ENCODE measurements around the gene SMYD1. TPM values are rescaled to one million over a fixed set of nuclear protein-coding genes. Genes with fewer than 3 reads are reported as not detected.

Gene SMYD1
- polyA plus RNA-seq, 1 donor from 2014 or later, result not detected

- no peaks in the 10 kb centered on the region for H3F3A ChIP-seq (ENCODE audit: insufficient read depth, low read length, poor library complexity, severe bottlenecking)
- no peak overlapping the region for H3K4me3 ChIP-seq (ENCODE audit: low read length)
- no peaks in the 10 kb centered on the region for H3K9me3 ChIP-seq (ENCODE audit: low read length)
- no peaks in the 10 kb centered on the region for H4K20me1 ChIP-seq (ENCODE audit: insufficient read depth)
- H3K9ac ChIP-seq (ENCODE audit: low read length), result no peak overlapping the region
- H2AFZ ChIP-seq (ENCODE audit: low read depth, low read length), result no peak overlapping the region
- H3K27ac ChIP-seq (ENCODE audit: low read length), result no peak overlapping the region
- no peaks in the 10 kb centered on the region for H3K9me2 ChIP-seq (ENCODE audit: insufficient read depth, low read length)
- H3K79me2 ChIP-seq (replicated peaks; ENCODE audit: insufficient read depth, low read length), result no peaks in the 10 kb centered on the region
- TF ChIP-seq SMC3 (conservative IDR thresholded peaks at IDR 0.05; ENCODE audit: poor library complexity), result no peak
- TF ChIP-seq RAD21 (conservative IDR thresholded peaks at IDR 0.05), result no peak
- TF ChIP-seq TAF1 (IDR thresholded peaks at IDR 0.05; ENCODE audit: low read depth), result no peak
- TF ChIP-seq EZH2 (IDR thresholded peaks at IDR 0.05; ENCODE audit: borderline replicate concordance, insufficient read depth, low read length, poor library complexity, severe bottlenecking), result no peak
- no peak for TF ChIP-seq EP300 (conservative IDR thresholded peaks at IDR 0.05; ENCODE audit: poor library complexity, severe bottlenecking)
- H3K36me3 ChIP-seq (ENCODE audit: insufficient read depth, low read length), result no peaks in the 10 kb centered on the region
- H3K27me3 ChIP-seq (ENCODE audit: insufficient read depth, low read depth, low read length), result no peaks in the 10 kb centered on the region
- no peak overlapping the region for H3K4me2 ChIP-seq (ENCODE audit: low read length)
These were observed 24.3 kb downstream of the SMYD1 start for GRCh38 chr2:88091943-88092342.

- TF ChIP-seq REST (IDR thresholded peaks at IDR 0.05; ENCODE audit: borderline replicate concordance), result no peak
- TF ChIP-seq MXI1 (conservative IDR thresholded peaks at IDR 0.05; ENCODE audit: poor library complexity, severe bottlenecking), result no peak
- no peak for TF ChIP-seq RAD21 (conservative IDR thresholded peaks at IDR 0.05)
- TF ChIP-seq EP300 (conservative IDR thresholded peaks at IDR 0.05; ENCODE audit: poor library complexity, severe bottlenecking), result no peak
- TF ChIP-seq TAF1 (IDR thresholded peaks at IDR 0.05; ENCODE audit: low read depth), result no peak
- no peak for TF ChIP-seq EZH2 (IDR thresholded peaks at IDR 0.05; ENCODE audit: borderline replicate concordance, insufficient read depth, low read length, poor library complexity, severe bottlenecking)
- TF ChIP-seq POLR2AphosphoS5 (IDR thresholded peaks at IDR 0.05), result no peak
- TF ChIP-seq CTCF (IDR thresholded peaks at IDR 0.05; ENCODE audit: poor library complexity, severe bottlenecking), result no peak
- no peak for TF ChIP-seq SMC3 (conservative IDR thresholded peaks at IDR 0.05; ENCODE audit: poor library complexity)
- no peaks in the 10 kb centered on the region for H3K27me3 ChIP-seq (ENCODE audit: insufficient read depth, low read depth, low read length)
- no peaks in the 10 kb centered on the region for H3K9me2 ChIP-seq (ENCODE audit: insufficient read depth, low read length)
- no peak overlapping the region for H3K4me3 ChIP-seq (ENCODE audit: low read length)
- H3F3A ChIP-seq (ENCODE audit: insufficient read depth, low read length, poor library complexity, severe bottlenecking), result no peaks in the 10 kb centered on the region
- H3K4me2 ChIP-seq (ENCODE audit: low read length), result no peak overlapping the region
- no peak overlapping the region for H3K9ac ChIP-seq (ENCODE audit: low read length)
- H3K79me2 ChIP-seq (replicated peaks; ENCODE audit: insufficient read depth, low read length), result no peaks in the 10 kb centered on the region
- no peak overlapping the region for H3K27ac ChIP-seq (ENCODE audit: low read length)
- no peaks in the 10 kb centered on the region for H3K9me3 ChIP-seq (ENCODE audit: low read length)
- H3K36me3 ChIP-seq (ENCODE audit: insufficient read depth, low read length), result no peaks in the 10 kb centered on the region
- no peaks in the 10 kb centered on the region for H4K20me1 ChIP-seq (ENCODE audit: insufficient read depth)
- H2AFZ ChIP-seq (ENCODE audit: low read depth, low read length), result no peak overlapping the region
These were observed 25.1 kb downstream of the SMYD1 start for GRCh38 chr2:88092773-88093172.

All from neural cell (in vitro differentiated cells).